Measurements from ENCODE around the gene AGAP3. TPM values are rescaled to one million over a fixed set of nuclear protein-coding genes. Genes with fewer than 3 reads are reported as not detected.

AGAP3 gene
- total RNA-seq, 4 donors from 2014 or later, result 28.2 to 174 (median 53.2) TPM

DNA sequence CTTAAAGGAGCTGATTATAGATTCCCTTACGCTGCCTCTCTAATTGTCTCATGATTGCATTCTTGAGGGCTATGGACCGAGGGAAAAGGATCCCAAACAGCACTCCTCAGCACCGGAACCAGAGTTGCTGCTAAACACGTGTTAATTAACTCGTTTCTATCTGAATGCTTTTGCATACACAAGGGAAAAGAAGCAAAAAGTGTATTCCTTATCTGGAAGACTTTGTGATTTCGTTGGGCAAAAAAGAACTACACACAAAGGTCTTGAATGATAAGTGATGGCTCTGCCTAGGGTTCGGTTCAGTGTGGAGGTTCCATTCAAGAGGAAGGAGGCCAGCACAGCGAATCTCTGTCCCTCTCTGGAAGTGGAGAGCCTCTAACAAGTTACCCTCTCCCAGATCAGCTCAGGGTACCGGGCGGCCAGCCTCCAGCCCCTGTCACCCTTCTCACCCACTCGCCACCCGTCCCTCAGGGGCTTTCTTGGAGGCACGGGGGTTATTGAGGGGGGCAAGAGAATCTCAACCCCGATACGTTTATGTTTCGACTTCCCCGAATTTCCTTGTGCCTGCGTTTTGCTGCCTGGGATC lies 27.4 kb upstream of the AGAP3 start:
- Histone ChIP-seq H3K4me1 (peaks cover 0 to 33% of the 10 kb centered on the region in 2 donors), H3K36me3 (no peaks in the 10 kb centered on the region), H3K27me3 (no peaks in the 10 kb centered on the region), H3K9me3 (no peaks in the 10 kb centered on the region), H3K27ac (peak overlapping the region; percentile 98 to 99), H3K4me3 (peak overlapping the region; percentile 71 to 82)
- intact Hi-C loops (cut with DNase I; ENCODE audit: low total_unique reads), result no loop called here
- TF ChIP-seq, protein P1, sequence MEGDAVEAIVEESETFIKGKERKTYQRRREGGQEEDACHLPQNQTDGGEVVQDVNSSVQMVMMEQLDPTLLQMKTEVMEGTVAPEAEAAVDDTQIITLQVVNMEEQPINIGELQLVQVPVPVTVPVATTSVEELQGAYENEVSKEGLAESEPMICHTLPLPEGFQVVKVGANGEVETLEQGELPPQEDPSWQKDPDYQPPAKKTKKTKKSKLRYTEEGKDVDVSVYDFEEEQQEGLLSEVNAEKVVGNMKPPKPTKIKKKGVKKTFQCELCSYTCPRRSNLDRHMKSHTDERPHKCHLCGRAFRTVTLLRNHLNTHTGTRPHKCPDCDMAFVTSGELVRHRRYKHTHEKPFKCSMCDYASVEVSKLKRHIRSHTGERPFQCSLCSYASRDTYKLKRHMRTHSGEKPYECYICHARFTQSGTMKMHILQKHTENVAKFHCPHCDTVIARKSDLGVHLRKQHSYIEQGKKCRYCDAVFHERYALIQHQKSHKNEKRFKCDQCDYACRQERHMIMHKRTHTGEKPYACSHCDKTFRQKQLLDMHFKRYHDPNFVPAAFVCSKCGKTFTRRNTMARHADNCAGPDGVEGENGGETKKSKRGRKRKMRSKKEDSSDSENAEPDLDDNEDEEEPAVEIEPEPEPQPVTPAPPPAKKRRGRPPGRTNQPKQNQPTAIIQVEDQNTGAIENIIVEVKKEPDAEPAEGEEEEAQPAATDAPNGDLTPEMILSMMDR (IDR thresholded peaks at IDR 0.05), result no peak
- TF ChIP-seq POLR2A (IDR thresholded peaks at IDR 0.05), result no peak
- DNase-seq, result no peak

DNA sequence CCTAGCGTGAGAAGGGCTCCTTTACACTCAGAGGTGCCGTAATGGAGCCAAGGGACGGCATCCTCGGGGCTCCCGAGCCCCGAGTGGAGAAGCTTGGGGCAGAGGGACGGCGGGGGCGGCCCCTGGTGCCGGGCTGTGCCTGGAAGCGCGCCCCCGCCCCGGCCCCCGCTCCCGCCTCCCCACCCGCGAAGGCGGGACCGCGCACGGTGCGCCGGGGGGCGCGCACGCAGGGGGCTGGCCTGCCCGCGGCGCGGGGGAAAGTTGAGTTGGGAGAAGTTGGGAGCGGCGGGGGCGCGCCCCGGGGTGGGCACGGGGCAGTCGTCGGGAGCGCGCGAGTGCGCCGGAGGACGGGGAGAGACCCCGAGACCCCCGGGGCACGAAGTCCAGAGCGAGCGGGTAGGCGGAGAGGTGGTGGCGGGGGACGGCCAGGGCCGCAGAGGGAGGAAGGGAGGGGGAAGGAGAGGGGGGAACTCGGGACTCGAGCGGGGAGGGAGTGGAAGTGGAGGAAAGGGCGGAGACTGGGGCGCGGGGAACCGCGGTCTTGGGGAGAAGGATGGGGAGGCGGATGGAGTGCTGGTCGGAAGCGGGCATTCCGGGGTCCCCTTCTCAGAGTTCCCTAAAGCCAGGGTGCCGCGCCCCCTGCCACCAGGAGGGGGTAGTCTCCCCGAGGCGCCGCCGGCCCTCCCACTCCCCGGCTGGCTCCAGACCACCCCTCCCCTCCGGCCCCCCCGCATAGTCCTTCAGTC lies 26.7 kb upstream of the AGAP3 start, which contains the start of gene SLC4A2:
Gene SLC4A2, plus strand, starts transcription at position 223 of the 746 bp plus-strand sequence. CDS start 2,399 bp downstream, outside the sequence.
- Histone ChIP-seq H3K9me3 (no peaks in the 10 kb centered on the region), H3K27me3 (no peaks in the 10 kb centered on the region), H3K27ac (peak within 1 kb of the TSS; percentile 98 to 99), H3K36me3 (no peaks in the 10 kb centered on the region), H3K4me1 (peaks cover 0 to 33% of the 10 kb centered on the region in 2 donors), H3K4me3 (peak within 1 kb of the TSS; percentile 71 to 82)
- intact Hi-C loops (cut with DNase I; ENCODE audit: low total_unique reads), result no loop called here
- TF ChIP-seq, protein P1 (IDR thresholded peaks at IDR 0.05), result peak in 3 of 4 experiments; percentile 37 to 58 (median 38)
- peak; percentile 40 to 70 for TF ChIP-seq POLR2A (IDR thresholded peaks at IDR 0.05)
- DNase-seq, result peak; percentile 81 to 85

DNA sequence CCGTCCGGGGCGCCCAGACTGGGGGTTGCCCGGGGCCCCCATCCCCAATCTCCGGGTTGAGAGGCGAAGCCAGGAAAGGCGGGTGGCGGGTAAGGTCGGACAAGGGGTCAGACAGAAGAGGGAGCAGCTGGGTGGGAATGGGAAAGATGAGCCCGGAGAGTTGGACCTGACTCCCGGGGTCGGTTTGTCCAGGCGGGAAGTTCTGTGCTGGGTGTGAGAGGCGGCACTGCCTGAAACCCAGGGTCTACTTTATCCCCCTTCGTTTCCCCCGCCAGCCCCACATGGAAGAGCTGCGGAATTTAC lies 26.2 kb upstream of the AGAP3 start:
- Histone ChIP-seq H3K9me3 (no peaks in the 10 kb centered on the region), H3K4me1 (peaks cover 0 to 33% of the 10 kb centered on the region in 2 donors)

DNA sequence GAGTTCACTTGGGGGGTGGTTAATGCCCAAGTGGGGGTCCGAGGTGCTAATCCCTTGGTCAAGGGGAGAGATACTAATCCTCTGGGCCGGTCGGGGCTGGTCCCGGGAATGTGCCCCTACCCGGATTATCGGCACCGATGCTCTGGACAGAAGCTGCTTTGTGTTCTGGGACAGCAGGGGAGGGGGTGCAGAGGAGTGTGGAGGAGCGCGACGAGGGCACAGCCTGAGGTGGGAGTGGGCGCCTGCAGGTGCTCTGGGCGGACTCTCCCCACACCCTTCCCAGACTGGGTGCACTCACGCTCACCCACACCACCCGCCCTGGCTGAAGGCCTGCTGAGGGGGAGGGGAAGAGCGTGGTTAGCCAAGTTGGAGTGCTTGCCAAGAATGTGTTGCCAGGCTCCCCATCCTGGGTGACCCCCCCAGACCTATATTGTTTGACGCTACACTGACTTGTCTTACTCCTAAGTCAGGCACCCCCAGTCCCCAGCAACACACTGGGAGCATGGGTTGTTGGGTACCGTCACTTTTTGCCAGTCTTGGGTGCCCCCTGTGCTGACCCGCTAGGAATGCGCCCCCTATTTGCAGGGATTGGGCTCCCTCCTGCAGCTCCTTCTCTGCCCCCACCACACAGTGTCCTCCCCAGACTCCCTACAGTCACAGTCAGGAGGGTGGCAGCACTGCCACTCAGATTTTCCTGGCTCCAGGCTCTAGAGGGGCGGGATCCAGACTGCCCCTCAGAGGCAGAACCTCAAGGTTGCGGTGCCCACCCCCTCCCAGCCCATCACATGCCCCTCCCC lies 25.7 kb upstream of the AGAP3 start:
- Histone ChIP-seq H3K4me3 (peak overlapping the region; percentile 71 to 82), H3K4me1 (peaks cover 0 to 33% of the 10 kb centered on the region in 2 donors), H3K36me3 (no peaks in the 10 kb centered on the region), H3K27me3 (no peaks in the 10 kb centered on the region), H3K9me3 (no peaks in the 10 kb centered on the region), H3K27ac (peak overlapping the region; percentile 98 to 99)
- no peak for TF ChIP-seq POLR2A (IDR thresholded peaks at IDR 0.05)
- DNase-seq, result peak; percentile 47 to 53
- intact Hi-C loops (cut with DNase I; ENCODE audit: low total_unique reads), result no loop called here

More for the DNA sequence above, 26.2 kb upstream of the AGAP3 start:
- TF ChIP-seq, protein P1 (IDR thresholded peaks at IDR 0.05), result no peak
- no peak for TF ChIP-seq POLR2A (IDR thresholded peaks at IDR 0.05)
- DNase-seq, result no peak
- H3K4me3 ChIP-seq, result peak overlapping the region; percentile 71 to 82
- peak overlapping the region; percentile 98 to 99 for H3K27ac ChIP-seq
- intact Hi-C loops (cut with DNase I; ENCODE audit: low total_unique reads), result no loop called here
- H3K36me3 ChIP-seq, result no peaks in the 10 kb centered on the region
- H3K27me3 ChIP-seq, result no peaks in the 10 kb centered on the region

DNA sequence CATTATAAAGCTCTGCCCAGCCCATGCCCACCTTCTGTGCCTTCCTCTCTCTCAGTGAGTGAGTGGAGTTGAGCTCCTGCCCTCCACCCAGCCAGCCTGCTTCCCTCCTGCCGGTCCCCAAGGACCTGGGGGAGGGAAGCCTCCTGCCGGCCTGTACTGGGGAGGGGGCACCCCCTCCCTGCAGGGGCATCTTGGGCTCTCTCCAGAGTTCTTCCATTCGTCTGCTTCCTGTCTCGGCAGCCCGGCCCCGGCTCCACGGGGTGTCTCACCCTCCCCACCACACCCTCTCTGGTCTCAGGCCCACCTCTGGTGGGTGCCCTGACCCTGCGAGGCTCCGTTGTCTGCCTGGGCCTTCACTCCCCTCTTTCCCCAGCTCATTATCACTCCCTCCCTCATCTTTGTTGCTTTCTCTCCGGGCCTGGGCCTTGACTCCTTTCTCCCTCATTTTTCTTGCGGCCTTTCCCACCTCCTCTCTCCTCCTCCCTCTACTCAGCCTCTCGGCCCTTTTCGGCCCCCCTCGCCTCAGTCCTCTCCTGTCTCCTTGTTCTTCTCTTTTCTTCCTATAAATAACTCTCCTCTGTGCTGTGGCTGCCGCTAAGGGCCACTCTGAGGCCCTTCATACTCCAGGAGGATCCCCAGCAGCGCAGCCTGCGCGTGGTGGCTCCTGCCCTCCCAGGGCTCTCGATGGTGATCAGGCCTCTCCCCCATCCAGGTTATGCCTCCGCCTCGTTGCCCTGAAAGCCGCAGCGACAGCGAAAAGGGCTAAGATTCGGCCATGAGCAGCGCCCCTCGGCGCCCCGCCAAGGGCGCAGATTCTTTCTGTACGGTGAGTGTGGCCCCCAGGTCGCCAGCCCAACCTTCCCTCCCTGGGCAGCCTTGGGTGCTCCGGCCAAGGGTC lies 24.8 kb upstream of the AGAP3 start:
- TF ChIP-seq, protein P1 (IDR thresholded peaks at IDR 0.05), result no peak
- TF ChIP-seq POLR2A (IDR thresholded peaks at IDR 0.05), result no peak
- Histone ChIP-seq H3K4me1 (peaks cover 0 to 33% of the 10 kb centered on the region in 2 donors), H3K27me3 (no peaks in the 10 kb centered on the region), H3K4me3 (peak overlapping the region in 1 of 2 donors; percentile 71), H3K9me3 (no peaks in the 10 kb centered on the region), H3K36me3 (no peaks in the 10 kb centered on the region), H3K27ac (peak overlapping the region; percentile 98 to 99)
- DNase-seq, result peak in 1 of 2 donors; percentile 39
- intact Hi-C loops (cut with DNase I; ENCODE audit: low total_unique reads), result no loop called here

All from uterus (tissue), 4 donors.